ENCODE data around the gene SOX15.

DNA sequence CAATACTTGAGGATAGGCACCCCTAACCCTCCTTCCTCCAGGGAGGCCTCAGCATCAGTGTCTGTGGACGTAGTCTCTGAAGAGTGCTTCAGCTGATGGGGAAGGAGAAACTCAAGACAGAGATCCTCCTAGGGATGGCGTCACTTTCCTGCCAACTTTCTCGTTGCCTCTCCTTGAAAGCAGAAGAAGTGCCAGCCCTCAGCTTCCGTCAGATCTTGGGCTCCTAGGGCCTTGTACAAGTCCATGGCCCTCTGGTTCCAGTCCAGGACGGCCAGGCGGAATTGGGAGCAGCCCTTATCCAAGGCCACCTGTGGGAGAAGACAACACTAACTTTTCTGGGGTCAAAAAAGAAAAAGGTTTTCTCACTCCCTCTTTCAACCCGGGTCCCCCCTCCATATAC, 36.4 kb upstream of the SOX15 start:
- TF ChIP-seq, protein P1, sequence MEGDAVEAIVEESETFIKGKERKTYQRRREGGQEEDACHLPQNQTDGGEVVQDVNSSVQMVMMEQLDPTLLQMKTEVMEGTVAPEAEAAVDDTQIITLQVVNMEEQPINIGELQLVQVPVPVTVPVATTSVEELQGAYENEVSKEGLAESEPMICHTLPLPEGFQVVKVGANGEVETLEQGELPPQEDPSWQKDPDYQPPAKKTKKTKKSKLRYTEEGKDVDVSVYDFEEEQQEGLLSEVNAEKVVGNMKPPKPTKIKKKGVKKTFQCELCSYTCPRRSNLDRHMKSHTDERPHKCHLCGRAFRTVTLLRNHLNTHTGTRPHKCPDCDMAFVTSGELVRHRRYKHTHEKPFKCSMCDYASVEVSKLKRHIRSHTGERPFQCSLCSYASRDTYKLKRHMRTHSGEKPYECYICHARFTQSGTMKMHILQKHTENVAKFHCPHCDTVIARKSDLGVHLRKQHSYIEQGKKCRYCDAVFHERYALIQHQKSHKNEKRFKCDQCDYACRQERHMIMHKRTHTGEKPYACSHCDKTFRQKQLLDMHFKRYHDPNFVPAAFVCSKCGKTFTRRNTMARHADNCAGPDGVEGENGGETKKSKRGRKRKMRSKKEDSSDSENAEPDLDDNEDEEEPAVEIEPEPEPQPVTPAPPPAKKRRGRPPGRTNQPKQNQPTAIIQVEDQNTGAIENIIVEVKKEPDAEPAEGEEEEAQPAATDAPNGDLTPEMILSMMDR (IDR thresholded peaks at IDR 0.05), result no peak
- no peak for TF ChIP-seq POLR2A (IDR thresholded peaks at IDR 0.05)
